ENCODE results near the gene SPOP.

Gene SPOP

DNA sequence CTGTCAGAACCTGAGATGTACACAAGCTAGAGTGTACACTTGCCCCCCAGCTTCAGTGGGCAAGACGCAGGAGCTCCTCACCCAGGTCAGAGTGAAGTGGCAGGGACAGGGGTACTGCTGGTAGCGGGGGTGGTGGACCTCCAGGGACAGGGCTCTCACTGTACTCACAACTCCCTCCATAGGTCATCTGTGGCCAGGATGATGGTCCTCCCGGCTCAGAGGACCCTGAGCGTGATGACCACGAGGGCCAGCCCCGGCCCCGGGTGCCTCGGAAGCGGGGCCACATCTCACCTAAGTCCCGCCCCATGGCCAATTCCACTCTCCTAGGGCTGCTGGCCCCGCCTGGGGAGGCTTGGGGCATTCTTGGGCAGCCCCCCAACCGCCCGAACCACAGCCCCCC lies 99.5 kb downstream of the SPOP start:
- TF ChIP-seq, protein P1, sequence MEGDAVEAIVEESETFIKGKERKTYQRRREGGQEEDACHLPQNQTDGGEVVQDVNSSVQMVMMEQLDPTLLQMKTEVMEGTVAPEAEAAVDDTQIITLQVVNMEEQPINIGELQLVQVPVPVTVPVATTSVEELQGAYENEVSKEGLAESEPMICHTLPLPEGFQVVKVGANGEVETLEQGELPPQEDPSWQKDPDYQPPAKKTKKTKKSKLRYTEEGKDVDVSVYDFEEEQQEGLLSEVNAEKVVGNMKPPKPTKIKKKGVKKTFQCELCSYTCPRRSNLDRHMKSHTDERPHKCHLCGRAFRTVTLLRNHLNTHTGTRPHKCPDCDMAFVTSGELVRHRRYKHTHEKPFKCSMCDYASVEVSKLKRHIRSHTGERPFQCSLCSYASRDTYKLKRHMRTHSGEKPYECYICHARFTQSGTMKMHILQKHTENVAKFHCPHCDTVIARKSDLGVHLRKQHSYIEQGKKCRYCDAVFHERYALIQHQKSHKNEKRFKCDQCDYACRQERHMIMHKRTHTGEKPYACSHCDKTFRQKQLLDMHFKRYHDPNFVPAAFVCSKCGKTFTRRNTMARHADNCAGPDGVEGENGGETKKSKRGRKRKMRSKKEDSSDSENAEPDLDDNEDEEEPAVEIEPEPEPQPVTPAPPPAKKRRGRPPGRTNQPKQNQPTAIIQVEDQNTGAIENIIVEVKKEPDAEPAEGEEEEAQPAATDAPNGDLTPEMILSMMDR (IDR thresholded peaks at IDR 0.05; ENCODE audit: low read depth, low read length) = no peak

DNA sequence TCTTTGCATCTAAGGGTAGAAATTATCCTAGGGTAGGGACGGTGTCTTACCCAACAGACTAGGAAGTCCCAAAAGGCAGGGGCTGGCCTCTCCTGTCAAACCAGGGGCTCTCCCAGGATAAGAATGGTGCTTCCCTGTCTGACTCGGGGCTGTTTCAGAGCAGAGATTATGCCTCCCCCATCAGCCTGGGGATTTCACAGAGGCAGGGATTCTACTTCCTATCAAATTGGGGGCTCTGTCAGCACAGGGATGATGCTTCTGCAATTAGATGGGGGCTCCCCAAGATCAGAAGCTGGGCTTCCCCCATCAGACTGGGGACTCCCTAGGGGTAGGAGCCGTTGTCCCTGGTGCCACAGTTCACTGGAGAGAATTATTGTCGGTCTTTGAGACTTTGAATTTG lies 99.9 kb downstream of the SPOP start:
- TF ChIP-seq, protein P1 (IDR thresholded peaks at IDR 0.05; ENCODE audit: low read depth, low read length) = no peak
- no peak overlapping the region for H3K4me3 ChIP-seq (ENCODE audit: low read depth, low read length)

More for the DNA sequence above, 99.5 kb downstream of the SPOP start:
- no peak overlapping the region for H3K4me3 ChIP-seq (ENCODE audit: low read depth, low read length)

DNA sequence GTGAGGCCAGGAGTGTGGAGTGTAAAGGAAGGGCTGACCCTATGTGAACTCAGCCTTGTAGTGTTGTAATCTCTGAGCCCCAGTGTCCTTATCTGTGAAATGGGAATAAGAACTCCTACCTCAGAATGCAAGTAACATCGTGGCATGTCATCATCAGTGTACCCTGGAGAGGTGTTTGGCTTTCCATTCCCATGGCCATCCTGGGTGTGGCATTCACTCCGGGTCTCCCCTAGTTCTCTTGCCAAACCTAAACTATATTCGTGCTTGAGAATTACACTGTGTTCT lies 100.3 kb downstream of the SPOP start:
- TF ChIP-seq, protein P1 (IDR thresholded peaks at IDR 0.05; ENCODE audit: low read depth, low read length) = no peak
- H3K4me3 ChIP-seq (ENCODE audit: low read depth, low read length) = no peak overlapping the region

DNA sequence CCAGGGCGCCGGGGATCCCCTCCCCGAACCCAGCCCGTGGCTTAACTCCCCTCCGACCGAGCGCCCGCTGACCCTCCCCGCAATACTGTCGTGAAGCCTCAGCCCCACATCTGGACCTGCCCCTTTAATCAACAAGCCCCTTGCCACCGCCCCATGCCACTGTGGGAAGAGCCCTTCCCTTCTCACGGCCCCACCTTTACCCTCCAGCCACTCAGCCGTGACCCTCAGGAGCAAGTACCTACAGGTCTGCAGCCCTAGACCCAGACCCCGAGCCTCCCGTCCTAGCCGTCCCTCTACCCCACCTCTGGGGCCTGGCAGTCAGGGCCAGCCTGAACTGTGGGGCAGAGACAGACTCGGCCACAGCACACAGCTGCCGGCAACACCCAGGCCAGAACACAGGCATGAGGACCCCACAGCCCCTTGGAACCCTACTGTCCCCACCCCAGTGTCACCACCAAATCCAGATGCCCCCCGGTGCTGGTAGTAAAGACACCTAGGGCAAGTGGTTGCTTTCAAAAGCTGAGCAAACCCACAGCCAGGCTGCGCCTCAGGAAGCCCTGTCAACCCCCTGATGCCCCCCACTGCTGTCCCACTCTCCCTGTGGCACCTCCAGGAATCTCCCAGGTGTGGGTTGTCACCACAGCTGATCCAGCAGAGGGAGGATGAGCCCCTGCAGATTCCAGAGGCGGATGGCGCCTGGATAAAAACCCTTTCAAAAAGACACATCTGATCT lies 100.8 kb downstream of the SPOP start:
- TF ChIP-seq, protein P1 (IDR thresholded peaks at IDR 0.05; ENCODE audit: low read depth, low read length) = no peak
- peak overlapping the region; percentile 57 for H3K4me3 ChIP-seq (ENCODE audit: low read depth, low read length)

DNA sequence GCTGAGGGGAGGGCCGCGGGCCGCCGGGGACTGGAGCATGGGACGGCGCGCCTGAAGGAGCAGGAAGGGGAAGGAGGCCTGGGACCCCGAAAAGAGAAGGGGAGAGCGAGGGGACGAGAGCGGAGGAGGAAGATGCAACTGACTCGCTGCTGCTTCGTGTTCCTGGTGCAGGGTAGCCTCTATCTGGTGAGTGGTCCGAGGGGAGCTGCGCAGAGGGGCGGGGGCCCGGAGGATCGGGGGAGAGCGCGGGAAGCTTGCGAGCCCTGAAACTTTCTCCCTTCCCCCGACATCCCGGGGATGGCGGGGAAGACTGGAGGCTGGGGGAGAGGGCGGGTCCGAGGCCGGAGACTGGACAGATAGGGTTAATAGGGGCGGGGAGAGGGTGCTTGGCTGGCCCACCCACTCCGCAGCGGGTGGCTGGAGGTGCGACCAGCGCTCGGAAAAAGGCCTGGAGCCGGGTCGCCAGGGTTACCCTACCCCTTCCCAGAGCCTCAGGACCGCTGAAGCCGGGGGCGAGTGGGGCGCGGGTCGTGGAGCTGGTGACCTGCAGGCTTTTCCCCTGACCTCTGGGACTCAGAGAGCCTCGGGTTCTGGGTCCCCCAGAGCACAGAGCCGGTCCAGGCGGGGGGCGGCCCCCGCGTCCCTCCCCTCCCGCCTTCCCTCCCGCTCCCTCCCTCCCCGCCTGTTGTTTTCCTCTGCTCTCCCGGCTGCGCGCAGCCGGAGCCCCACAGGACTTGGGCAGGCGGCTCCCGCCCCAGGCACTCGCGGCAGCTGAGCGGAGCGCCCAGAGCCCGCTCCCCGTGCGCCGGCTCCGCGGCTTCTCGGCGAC lies 101.6 kb downstream of the SPOP start:
- TF ChIP-seq, protein P1 (IDR thresholded peaks at IDR 0.05; ENCODE audit: low read depth, low read length) = no peak
- H3K4me3 ChIP-seq (ENCODE audit: low read depth, low read length) = peak overlapping the region; percentile 57

DNA sequence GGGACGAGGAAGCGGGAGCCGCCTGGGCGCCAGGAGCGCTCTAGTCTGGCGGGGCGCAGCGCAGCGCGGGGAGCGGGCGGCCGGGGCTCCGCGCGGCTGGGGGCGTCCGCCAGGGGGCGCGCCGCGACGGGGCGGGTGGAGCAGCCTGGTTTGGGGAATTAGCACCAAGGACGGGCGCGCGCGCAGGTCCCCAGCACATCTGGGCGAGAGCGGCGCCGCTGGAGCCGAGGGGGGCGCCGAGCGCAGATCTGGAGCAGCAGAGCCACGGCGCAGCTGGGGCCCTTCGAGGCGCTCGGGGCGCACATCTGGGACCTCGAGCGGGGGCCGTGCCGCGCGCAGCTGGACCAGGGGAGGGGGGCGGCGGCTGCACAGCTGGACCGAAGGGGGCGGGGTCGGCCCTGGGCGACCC lies 102.2 kb downstream of the SPOP start, which contains the start of gene NXPH3:
Gene NXPH3 (plus strand): TSS at position 193 of the 409 bp plus-strand sequence. CDS start 349 bp downstream, outside the sequence.
- peak within 1 kb of the TSS; percentile 57 for H3K4me3 ChIP-seq (ENCODE audit: low read depth, low read length)
- TF ChIP-seq, protein P1 (IDR thresholded peaks at IDR 0.05; ENCODE audit: low read depth, low read length) = no peak

Data from WI38 (cell line).